GM19468 (cell line): ENCODE measurements around the gene PHOSPHO1.
"Not testable (repeated sequence)": the region's sequence is repeated elsewhere in the genome, so short reads cannot be mapped to it uniquely, and the experiment has no call there.

Experiments used
- ATAC-seq: cut with Tn5 transposase; IDR thresholded peaks from one replicate; pipeline ENCODE4 v1.9.1; 2021; ENCODE audit warnings: mild to moderate bottlenecking, moderate library complexity, moderate number of reproducible peaks; ENCODE audit not compliant: unreplicated experiment; ENCODE audit errors: extremely low read depth

PHOSPHO1 gene, protein sequence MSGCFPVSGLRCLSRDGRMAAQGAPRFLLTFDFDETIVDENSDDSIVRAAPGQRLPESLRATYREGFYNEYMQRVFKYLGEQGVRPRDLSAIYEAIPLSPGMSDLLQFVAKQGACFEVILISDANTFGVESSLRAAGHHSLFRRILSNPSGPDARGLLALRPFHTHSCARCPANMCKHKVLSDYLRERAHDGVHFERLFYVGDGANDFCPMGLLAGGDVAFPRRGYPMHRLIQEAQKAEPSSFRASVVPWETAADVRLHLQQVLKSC

DNA sequence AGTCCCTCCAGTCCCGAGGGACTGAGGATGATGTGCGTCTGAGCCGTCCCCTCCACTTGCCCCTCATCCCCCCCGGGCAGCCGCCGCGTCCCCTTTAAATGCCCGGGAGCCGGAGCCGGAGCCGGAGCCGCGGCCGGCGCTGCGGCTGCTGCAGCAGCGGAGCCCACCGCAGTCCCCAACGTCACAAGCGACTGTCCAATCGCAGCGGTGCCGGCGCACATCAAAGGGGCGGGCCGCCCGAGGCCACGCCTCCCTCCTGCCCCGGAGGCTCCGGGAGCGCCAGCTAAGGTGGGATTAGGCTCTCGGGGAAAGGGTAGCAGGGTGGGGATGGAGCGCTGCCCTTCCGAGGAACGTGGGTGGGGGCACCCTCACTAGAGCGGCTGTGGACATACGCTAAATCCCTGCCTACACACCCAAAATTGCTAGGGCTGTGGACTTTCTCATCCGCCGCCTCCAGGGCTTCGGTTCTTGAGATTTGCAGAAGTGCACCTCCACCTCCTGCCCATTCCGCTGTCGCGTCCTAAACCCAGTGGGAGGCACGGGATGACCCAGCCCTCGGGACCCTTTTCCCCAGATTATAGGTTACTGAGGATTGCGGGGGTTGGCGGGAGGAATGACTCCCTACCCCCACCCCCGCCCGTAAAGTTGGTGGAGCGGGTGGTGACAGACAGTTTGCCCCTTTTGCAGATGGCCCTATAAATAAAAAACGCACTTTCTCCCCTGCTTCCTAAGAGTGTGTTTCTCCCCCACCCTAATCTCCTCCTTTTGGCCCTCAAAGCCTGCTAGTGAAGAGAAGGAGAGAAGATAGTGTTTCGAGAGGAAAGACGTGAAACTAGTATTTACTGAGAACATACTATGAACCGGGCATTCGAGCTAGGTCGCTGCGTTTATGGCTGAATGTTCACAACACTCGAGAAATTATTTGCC lies at the start of gene PHOSPHO1:
PHOSPHO1 (minus strand) TSS at position 152 of the 927 bp plus-strand sequence. CDS start 4,096 bp downstream, outside the sequence.
- no peak for ATAC-seq

DNA sequence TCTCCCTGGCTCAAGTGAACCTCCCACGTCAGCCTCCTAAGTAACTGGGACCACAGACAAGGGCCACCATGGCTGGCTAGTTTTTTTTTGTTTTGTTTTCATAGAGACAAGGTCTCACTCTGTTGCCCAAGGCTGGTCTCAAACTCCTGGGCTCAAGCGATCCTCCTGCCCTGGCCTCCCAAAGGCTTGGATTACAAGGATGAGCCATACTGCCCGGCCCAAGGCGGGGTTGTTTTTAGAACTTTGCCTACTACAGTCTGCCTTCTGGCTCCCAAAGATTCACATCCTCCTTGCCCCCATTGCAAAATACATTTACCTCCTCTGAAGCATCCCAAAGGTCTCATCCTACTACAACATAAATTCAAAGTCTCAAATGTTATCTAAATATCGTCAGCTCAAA lies 49.5 kb upstream of the PHOSPHO1 start:
- ATAC-seq: no peak

DNA sequence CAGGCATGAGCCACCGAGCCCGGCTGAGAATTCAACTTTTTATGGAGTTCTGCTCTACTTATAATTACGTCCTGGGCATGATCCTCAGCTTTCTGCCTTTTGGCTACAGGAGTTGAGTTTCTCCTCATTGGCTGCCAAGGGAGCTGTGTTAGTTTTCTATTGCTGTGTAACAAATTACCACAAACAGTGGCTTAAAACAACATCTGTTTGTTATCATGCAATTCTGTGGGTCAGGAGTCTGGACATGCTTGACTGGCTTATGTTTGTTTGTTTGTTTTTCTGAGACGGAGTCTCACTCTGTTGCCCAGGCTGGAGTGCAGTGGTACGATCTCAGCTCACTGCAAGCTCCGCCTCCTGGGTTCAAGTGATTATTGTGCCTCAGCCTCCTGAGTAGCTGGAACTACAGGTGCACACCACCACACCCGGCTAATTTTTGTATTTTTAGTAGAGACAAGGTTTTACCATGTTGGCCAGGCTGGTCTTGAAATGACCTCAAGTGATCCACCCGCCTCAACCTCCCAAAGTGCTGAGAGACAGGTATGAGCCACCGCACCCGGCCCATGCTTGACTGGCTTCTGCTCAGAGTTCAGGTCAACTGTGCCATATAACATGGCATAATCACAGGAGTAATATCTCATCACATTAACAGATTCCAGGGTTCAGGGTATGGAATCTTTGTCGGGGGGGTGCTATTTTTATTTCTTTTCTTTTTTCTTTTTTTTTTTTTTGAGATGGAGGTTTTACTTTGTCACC lies 48.9 kb upstream of the PHOSPHO1 start:
- not testable (repeated sequence) for ATAC-seq

DNA sequence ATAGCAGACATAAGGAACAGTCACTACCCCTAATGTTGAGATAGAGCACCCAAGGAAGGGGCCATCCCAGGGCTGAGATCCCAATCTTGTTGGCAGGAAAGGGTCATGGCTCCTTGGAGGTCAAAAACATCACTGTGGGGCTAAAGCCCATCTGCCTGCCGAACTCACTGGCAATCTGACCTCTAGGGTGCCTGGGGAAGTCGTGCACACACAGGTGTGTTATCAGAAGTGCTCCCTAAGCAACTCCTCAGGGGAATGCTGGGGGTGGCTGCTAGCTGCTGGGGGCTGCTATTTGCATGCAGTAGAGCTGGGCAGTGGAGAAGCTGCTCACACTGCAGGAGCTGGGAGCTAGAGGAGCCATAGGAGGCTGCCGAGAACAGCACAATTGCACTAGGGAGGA lies 47.5 kb upstream of the PHOSPHO1 start:
- no peak for ATAC-seq

DNA sequence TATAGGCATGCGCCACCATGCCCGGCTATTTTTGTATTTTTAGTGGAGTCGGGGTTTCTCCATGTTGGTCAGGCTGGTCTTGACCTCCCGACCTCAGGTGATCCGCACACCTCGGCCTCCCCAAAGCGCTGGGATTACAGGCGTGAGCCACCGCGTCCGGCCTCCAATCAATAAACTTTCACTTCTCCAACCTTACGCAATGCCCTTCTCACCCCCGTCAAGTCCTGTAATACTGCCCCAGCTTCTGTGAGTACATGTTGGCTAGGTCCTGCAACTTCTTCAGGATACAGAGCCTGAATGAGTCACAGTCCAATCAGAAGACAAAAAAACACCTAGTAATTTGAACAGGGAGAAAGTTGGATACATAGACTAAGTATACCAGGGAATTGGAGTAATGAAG lies 47.1 kb upstream of the PHOSPHO1 start:
- no peak for ATAC-seq

DNA sequence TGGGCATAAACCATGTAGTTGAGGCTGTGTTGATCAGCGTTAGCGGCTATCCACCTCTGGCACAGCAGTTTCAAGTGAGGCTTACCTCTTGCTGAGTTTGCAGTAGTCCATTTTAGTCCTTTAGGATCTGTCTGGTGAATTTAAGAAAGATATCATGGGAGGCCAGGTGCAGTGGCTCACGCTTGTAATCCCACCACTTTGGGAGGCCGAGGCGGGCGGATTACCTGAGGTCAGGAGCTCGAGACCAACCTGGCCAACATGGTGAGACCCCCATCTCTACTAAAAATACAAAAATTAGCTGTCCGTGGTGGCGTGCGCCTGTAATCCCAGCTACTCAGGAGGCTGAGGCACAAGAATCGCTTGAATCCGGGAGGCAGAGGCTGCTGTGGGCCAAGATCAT lies 45.4 kb upstream of the PHOSPHO1 start:
- ATAC-seq: not testable (repeated sequence)

DNA sequence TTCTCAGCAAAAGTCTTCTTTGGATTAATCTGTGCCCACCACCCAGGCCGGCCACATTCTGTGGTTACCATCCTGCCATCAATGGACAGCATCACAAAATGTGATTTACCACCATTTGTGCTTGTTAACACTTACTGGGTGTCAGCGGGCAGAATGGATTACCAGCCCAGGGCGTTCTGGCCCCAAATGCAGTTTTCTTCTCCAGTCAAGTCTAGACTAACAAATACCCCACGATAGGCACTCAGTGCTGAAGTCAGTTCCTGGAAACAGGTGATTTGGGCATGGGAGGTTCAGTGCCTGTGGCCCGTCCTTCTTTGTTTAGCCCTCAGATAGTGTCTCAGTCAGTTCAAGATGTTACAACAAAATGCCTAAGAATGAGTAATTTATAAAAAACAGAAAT lies 38.8 kb upstream of the PHOSPHO1 start:
- ATAC-seq: no peak

DNA sequence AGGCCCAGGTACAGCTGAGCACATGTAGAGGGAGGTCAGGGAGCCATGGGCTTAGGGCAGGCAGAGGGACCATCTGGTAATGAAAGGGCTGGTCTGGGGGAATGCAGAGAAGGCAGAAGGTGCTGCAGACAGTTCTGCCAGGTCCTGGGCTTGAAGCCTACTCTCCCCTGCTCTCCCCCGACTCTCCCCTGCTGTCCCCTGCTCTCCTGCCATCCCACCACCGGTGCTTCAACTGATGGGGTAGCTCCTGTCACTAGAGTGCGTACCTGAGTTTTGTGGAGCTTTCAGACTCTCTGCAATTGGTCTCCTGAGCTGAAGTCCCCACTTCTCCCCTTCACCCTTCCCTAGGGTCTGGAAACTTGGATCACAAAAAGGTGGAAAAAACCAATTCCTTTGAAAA lies 37.3 kb upstream of the PHOSPHO1 start:
- ATAC-seq: no peak

DNA sequence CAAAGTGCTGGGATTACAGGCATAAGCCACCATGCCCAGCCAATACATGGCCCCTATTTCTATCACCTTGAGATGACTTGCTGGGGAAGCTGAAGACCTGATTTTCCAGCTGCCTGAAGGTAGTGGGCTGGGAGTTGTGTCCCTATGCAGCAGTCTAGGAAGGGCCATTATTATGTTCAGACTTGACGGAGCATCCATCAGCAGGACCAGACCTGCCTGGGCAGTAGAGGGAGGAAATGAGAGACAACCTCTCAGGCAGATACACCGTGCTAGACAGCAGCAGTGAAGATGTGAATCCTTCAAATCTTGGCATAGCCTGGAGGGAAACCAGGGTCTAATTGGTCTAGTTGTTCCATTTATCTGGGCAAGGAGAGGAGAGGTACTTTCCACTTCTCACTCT lies 35.6 kb upstream of the PHOSPHO1 start:
- ATAC-seq: no peak

DNA sequence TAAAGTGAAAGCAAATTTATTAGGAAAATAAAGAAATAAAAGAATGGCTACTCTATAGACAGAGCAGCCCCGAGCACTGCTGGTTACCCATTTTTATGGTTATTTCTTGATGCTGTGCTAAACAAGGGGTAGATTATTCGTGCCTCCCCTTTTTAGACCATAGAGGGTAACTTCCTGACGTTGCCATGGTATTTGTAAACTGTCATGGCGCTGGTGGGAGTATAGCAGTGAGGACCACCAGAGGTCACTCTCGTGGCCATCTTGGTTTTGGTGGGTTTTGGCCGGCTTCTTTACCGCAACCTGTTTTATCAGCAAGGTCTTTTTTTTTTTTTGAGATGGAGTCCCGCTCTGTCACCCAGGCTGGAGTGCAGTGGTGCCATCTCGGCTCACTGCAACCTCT lies 31.0 kb upstream of the PHOSPHO1 start:
- not testable (repeated sequence) for ATAC-seq

DNA sequence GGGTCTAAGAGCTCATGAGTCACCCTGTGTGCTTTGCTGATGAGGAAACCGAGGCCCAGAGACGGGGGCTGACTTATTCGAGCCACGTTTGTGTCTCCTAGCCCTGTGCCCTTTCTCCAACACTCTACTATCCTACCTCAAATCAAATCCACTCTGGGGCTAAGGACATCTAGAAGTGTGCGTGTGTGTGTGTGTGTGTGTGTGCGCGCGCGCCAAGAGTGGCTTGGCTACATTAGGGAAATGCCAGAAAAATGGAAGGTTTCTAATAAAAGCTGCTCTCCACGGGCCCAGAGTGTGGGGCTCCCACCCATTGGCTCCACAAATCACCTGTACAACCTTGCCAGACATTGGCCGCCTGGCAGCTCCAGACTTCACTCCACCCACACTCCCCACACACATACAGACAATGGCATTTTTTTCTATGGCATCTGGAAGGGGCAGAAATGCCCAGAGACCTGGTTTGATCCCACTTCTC lies 30.3 kb upstream of the PHOSPHO1 start:
- ATAC-seq: no peak

DNA sequence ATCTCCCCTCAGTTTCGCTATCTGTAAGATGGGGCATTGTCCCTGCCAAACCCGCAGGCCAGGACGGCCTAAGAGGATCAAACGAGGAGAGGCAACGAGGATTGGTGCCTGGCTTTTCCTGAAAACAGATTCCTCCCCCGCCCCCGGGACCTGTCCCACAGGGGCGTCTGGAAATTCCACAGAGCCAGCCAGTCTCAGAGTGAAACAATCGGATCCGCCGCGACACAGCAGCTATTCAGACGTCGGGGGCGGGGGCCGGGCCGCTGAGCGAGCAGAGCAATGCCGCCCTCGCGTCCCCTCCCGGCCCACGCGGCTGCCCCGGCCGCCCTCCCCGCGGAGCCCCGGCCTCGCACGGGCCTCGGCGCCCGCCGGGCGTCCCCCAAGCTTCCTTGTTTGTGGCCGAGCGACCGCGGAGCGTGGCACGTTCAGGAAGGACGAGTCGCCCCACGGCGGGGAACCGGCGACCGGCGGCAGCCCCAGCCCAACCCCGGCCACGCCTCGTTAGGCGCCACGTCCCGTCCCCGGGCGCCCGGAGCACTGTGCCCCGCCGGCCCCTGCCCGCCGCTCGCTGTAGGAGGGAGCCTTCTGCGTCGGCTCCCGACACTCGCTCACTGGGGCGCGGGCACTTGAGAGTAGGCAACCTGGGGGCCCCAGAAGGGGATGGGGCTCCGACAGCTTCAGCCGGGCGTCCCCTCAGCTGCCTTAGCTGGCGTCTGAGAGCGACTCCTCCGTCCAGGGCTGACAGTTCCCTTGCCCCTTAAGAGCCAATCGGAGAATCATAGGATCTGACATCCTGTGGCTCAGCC lies 29.6 kb upstream of the PHOSPHO1 start:
- no peak for ATAC-seq

DNA sequence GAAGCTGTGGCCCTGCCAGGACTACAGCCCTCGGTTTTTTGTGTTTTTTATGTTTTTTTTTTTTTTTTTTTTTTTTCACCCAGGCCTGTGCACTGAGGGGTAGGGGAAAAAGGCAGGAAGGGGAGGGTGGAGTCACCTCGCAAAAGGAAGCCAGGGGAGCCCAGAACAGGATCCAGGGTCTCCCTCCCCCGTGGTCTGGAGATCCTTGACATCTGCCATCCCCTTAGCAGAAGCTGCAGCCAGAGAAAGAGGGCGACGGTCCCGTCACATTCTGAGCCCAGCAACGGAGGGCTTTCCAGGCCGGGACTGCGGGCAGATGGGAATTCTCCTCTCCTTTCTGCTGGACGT lies 29.1 kb upstream of the PHOSPHO1 start:
- no peak for ATAC-seq

DNA sequence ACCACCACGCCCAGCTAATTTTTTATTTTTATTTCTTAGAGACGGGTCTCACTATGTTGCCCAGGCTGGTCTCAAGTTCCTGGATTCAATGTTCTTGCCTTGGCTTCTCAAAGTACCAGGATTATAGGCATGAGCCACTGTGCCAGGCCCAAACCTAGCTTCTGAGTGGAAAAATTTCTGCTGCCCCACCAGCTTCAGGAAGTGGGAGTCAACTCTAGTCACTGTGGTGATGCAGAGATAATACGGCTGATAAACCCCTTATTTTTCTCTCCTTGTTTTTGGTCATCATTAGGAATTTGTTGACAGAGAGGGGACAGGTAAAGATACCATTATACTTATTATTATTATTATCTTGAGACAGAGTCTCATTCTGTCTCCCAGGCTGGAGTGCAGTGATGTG lies 27.8 kb upstream of the PHOSPHO1 start:
- ATAC-seq: no peak

DNA sequence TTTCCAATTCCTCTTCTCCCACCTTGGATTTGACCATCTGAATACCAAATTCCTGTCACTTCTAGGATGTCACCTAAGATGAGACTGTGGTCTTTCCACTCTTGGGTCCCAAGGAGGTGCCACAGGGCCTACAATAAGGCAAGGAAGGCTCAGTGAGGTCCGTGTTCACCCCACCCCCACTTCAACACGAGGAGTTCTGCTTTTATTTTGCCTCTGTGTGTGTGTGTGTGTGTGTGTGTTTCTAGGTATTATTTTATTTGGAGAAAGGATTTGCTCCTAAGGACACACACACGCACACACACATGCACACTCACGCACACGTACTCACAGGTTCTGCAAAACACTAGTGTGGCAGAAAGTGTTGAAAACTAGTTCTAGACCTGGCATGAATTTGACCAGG lies 24.5 kb upstream of the PHOSPHO1 start:
- ATAC-seq: no peak

DNA sequence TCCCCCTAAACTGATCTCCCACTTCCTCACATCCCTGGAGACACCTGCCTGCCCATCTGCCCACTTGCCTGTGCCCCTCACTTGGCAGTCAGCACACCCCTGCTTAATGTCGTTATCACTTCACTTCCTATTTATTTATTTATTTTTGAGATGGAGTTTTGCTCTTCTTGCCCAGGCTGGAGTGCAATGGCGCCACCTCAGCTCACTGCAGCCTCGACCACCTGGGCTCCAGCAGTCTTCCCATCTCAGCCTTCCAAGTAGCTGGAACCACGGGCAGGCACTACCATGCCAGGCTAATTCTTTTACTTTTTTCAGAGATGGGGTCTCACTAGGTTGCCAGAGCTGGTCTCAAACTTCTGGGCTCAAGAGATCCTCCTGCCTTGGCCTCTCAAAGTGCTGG lies 23.5 kb upstream of the PHOSPHO1 start:
- ATAC-seq: no peak

DNA sequence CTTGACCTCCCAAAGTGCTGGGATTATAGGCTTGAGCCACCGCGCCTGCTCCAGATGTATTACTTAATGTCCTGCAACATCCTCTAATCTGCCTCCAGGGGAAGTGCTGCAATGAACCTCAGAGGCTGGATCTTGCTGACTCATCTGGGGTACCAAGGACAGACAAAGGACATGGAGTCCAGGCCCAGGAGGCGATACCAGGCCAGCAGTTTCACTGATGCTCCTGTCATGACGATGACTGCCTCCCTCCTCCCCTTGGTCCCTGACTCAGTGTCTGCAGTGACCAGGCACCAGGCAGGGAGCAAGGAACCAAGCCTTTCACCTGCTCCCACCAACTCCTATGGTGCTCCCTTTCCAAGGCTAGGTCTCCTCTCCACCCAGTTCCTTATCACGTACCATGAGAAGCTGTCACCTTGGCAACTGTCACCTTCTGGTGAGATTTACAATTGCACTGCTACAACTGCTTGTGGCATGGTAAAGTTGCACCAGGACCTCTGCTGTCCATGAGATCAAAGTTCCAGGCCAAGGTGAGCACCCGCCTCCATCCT lies 21.6 kb upstream of the PHOSPHO1 start:
- ATAC-seq: no peak

DNA sequence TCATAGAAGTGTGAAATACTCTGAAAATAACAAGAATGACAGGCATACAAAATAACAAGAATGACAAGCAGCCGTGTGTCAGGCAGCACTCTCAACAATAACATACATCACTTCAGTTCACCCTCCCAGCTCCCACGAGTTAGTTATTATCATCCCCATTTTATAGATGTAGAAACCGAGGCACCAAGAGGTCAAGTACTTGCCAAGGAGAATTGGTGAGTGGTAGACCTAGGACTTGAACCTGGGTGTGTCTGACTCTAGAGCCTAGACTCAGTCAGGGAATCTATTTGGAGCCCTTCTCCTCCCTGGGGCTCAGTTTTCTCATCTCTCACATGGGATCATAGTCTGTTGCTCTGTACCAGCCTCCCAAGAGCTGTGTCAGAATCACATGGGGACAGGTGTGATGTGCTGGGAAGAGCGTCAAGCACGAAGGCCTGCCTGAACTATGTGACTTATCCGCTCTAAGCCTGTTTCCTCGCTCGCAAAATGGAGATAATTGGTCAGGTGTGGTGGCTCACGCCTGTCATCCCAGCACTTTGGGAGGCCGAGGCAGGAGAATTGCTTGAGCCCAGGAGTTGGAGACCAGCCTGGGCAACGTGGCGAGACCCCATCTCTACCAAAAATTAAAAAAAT lies 19.4 kb upstream of the PHOSPHO1 start:
- no peak for ATAC-seq

DNA sequence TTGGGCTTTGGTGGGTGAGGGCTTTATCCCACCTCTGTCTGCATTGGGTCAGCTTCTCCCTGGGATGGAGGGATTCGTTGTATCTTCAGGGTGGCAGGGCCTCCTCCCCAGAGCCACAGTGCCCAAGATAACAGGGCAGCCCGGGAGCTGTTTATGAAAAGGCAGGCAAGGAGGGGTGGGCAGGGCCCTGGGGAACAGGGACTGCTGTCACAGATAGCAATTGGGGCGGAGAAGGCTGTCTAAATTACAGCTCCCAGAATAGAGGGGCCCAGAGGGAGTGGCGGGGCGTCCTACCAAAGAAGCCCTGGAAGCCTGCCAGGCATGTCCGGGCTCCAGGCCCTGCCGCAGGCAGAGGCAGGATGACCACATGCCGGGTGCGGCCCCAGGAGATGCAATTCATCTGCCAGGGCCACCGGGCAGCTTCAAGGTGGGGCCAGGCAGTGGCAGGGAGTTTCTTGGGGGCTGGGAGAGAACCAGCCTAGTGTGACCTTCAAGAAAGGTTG lies 18.8 kb upstream of the PHOSPHO1 start:
- ATAC-seq: no peak
